Hepatocyte (in vitro differentiated cells): ENCODE data around the gene RPIA.

ENCODE experiments used
- EZH2 ChIP-seq: fragments of 200-600 bp; sonication (generic); IDR thresholded peaks from 2 replicates; pipeline ENCODE4 v1.6.1; 2016; ENCODE audit warnings: antibody characterized with exemption, mild to moderate bottlenecking, borderline replicate concordance
- EZH2phosphoT487 ChIP-seq: fragments of 200-600 bp; sonication (generic); IDR thresholded peaks from one replicate; pipeline ENCODE4 v1.6.1; 2018; ENCODE audit warnings: antibody characterized with exemption, mild to moderate bottlenecking, low read depth, moderate library complexity; ENCODE audit not compliant: unreplicated experiment, severe bottlenecking
- TF ChIP-seq, protein P1 (sequence below): fragments of 200-600 bp; sonication (generic); IDR thresholded peaks from 2 replicates; pipeline ENCODE4 v1.5.1; 2016; ENCODE audit warnings: antibody characterized with exemption, mild to moderate bottlenecking; ENCODE audit not compliant: poor library complexity

- TF ChIP-seq, protein P1, sequence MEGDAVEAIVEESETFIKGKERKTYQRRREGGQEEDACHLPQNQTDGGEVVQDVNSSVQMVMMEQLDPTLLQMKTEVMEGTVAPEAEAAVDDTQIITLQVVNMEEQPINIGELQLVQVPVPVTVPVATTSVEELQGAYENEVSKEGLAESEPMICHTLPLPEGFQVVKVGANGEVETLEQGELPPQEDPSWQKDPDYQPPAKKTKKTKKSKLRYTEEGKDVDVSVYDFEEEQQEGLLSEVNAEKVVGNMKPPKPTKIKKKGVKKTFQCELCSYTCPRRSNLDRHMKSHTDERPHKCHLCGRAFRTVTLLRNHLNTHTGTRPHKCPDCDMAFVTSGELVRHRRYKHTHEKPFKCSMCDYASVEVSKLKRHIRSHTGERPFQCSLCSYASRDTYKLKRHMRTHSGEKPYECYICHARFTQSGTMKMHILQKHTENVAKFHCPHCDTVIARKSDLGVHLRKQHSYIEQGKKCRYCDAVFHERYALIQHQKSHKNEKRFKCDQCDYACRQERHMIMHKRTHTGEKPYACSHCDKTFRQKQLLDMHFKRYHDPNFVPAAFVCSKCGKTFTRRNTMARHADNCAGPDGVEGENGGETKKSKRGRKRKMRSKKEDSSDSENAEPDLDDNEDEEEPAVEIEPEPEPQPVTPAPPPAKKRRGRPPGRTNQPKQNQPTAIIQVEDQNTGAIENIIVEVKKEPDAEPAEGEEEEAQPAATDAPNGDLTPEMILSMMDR = no peak
- TF ChIP-seq EZH2 (no peak), EZH2phosphoT487 (no peak)
Measured at GRCh38 chr2:88697370-88698026, 6.0 kb downstream of the RPIA start.
